ENCODE results near the gene SRGAP2C.
"Not testable (repeated sequence)": the region's sequence is repeated elsewhere in the genome, so short reads cannot be mapped to it uniquely, and the experiment has no call there.

- TF ChIP-seq, protein P1, sequence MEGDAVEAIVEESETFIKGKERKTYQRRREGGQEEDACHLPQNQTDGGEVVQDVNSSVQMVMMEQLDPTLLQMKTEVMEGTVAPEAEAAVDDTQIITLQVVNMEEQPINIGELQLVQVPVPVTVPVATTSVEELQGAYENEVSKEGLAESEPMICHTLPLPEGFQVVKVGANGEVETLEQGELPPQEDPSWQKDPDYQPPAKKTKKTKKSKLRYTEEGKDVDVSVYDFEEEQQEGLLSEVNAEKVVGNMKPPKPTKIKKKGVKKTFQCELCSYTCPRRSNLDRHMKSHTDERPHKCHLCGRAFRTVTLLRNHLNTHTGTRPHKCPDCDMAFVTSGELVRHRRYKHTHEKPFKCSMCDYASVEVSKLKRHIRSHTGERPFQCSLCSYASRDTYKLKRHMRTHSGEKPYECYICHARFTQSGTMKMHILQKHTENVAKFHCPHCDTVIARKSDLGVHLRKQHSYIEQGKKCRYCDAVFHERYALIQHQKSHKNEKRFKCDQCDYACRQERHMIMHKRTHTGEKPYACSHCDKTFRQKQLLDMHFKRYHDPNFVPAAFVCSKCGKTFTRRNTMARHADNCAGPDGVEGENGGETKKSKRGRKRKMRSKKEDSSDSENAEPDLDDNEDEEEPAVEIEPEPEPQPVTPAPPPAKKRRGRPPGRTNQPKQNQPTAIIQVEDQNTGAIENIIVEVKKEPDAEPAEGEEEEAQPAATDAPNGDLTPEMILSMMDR (IDR thresholded peaks at IDR 0.05) = not testable (repeated sequence)
- TF ChIP-seq ZFX (IDR thresholded peaks at IDR 0.05; ENCODE audit: borderline replicate concordance) = not testable (repeated sequence)
Measured at GRCh38 chr1:121386319-121386948, 201.7 kb downstream of the SRGAP2C start.
